GM23338 (cell line): ENCODE measurements around the gene L2HGDH.
A peak's percentile ranks its signal among the peaks of the same experiment; 100 is the strongest.

Experiments
- POLR2AphosphoS5 ChIP-seq: IDR thresholded peaks from 2 replicates; pipeline ENCODE4 v1.6.1; 2016; ENCODE audit warnings: antibody characterized with exemption, low read depth
- TF ChIP-seq, protein P1 (sequence below), 2 experiments: fragments of 200-600 bp in 1 of 2; sonication (generic) in 1 of 2; conservative IDR thresholded peaks; 2 replicates each; pipeline versions ENCODE4 v1.5.1 to v1.6.1; 2016 to 2017; ENCODE audit warnings: antibody characterized with exemption in 2 of 2, low read depth in 2 of 2, mild to moderate bottlenecking in 2 of 2, moderate library complexity in 1 of 2

DNA sequence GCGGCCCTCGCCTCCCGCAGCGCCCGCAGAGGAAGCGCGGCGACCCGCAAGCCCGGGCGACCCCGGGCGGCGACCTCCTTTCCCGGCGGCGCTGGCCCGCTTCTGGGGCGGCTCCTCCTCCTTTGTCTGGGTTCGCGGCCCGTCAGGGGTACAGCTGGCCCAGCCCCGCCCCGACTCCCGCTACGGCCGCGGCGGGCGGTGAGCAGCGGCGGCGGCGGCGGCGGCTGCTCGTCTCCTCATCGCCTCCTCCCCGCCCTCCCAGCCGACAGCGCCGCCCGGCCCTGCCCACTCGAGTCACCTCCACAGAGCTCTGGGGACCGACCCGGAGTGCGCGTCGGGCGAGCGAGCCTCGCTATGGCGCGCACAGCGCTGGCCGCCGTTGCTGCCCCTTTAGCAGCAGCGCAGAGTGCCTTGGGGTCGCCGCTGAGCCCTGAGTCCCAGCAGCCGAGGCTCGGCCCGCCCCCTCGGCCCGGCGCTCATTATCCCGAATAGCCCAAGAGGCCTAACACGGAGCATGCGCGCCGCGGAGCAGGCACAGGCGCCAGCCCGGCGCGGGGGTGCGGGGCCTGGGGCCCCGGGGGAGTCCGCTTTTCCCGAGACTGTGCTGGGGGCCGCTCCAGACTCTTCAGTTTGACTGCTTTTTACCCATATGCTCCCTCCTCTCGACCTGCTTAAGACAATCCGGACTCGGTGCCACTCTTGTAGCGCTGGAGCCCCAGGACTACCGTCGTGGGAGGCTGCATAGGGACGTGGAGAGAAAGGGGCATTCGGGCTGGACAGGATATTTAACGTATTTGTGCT is 80.4 kb downstream of the L2HGDH start, which contains the start of gene SOS2:
- TF ChIP-seq POLR2AphosphoS5, result peak; percentile 96
- TF ChIP-seq, protein P1, sequence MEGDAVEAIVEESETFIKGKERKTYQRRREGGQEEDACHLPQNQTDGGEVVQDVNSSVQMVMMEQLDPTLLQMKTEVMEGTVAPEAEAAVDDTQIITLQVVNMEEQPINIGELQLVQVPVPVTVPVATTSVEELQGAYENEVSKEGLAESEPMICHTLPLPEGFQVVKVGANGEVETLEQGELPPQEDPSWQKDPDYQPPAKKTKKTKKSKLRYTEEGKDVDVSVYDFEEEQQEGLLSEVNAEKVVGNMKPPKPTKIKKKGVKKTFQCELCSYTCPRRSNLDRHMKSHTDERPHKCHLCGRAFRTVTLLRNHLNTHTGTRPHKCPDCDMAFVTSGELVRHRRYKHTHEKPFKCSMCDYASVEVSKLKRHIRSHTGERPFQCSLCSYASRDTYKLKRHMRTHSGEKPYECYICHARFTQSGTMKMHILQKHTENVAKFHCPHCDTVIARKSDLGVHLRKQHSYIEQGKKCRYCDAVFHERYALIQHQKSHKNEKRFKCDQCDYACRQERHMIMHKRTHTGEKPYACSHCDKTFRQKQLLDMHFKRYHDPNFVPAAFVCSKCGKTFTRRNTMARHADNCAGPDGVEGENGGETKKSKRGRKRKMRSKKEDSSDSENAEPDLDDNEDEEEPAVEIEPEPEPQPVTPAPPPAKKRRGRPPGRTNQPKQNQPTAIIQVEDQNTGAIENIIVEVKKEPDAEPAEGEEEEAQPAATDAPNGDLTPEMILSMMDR (conservative IDR thresholded peaks at IDR 0.05; ENCODE audit: low read depth in 2 of 2), result no peak
